ENCODE results near the gene IBTK.
"Not testable (repeated sequence)": the region's sequence is repeated elsewhere in the genome, so short reads cannot be mapped to it uniquely, and the experiment has no call there.

The IBTK gene

DNA sequence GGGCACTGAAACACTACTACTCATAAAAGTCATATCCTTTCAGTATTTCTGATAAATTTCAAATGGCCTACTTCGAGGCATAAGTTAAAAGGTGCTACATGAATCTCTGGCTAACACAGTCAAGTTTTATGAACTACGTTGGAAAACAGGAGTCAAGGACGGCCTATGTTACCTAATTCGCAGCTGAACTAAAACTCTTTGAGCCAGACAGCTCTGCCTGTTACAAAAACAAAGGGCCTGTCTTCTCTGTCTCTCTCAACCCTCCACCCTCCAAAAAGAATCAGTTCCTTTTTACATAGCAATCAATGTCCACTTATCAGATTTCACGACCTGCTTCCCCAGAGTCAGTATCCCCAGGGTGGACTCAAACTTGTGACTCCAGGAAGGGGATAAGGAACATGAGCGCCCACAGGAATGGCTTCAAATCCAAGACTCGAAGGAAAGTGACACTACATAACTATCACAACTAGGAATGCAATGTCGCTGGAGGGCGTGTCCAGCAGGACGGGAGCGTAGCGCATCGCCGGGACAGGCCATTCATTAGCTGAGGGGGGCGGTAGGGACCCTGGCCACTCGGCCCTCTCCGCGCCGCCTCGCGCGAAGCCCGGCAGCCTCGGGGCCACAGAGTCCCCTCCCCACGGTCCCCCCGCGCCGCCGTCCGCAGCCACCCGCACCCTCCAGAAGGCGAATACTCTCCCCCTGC lies 591 bp downstream of the IBTK start:
- DNase-seq, result peak; percentile 24

DNA sequence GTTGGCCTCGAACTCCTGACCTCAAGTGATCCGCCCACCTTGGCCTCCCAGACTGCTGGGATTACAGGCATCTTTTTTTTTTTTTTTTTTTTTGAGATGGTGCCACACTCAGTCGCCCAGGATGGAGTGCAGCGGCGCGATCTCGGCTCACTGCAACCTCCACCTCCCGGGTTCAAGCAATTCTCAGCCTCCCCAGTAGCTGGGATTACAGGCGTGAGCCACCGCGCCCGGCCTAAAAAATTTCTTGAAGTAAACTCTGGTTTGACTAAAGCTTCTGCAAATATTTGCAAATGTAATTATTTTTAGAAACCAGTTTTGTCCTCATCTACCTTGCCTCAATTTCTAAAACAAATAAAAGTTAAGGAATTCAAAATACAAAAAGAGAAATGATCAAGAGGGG lies 1.2 kb downstream of the IBTK start:
- DNase-seq, result no peak

DNA sequence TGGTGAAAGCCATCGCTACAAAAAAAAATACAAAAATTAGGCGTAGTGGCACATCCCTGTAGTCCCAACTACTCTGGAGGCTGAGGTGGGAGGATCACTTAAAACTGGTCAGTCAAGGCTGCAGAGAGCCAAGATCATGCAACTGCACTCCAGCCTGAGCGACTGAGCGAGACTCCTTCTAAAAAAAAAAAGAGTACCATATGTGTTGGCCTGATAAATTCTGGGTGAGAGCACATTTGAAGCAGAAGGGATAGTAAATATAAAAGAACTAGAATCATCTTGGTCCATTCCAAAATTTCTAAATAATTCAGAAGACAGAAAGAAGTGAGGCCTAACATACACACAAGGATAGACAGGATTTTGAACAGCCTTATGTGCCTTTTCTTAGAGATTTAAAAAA lies 2.2 kb downstream of the IBTK start:
- DNase-seq, result no peak

DNA sequence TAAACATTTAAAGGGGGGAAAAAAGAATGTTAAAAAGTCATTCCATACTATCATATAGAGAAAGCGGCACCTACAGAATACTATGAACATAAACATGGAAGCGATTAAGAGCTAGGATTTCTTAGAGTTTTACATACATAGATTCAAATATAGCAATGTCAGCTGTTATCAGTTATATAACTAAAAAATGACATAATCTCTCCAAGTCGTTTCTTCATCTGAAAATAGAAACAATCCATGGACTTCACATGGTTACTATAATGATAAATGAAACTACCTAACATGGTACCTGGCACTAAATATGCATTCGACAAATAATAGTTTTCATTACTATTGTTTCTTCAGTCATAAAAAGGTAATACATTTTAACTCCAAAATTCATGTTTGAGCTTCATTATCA lies 3.7 kb downstream of the IBTK start:
- DNase-seq, result no peak

DNA sequence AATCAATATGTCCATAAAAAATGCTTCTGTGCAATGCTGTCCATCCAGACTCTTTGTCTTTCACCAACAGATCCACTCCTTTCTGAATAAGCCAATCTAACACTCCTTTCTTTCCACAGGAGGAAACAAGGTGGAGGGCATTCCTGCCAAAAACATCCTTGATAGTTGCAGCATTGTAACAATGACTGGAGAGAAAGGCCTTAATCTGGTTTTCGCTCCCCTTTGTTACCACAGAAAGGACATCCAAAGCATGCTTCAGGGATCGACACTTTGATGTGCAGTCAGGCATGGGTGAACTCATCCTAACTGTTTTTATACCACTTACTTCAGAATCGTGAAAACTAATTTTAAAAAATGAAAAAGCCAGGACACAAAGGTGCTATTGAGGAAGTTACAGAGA lies 7.4 kb downstream of the IBTK start:
- DNase-seq, result no peak

DNA sequence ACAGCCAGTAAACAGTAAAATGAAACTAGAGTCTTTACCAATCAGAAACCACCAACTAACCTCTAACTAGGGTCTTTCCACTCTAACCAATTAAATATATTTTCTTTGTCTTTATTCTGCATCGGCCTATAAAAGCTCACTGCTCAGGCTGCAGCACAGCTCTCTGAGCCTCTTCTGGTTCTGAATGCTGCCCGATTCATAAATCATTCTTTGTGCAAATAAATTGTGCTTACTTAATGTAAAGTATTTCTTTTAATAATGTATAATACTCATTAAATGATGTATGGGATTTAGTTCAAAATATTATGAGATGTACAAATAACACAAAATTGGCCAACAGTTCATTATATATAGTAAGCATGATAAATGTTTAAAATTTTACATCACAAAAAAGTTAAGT lies 7.9 kb downstream of the IBTK start:
- no peak for DNase-seq

DNA sequence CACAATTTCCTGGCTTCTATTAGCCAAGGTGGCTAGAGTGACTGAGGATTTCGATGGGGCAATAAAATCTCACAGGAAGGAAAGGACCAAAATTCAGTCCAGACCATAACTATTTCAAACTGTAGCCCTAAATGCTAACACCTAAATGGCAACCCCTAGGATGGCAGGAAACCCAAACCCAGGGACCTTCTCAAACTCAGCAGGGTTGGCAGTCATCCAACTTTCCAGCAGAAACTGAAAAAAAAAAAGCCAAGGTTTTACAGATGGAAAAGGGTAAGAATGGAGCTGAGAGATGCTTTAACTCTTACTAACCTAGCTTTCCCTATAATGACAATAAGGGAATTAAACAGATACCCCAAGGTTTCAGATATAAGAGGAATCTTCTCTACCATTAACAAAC lies 10.5 kb downstream of the IBTK start:
- no peak for DNase-seq

DNA sequence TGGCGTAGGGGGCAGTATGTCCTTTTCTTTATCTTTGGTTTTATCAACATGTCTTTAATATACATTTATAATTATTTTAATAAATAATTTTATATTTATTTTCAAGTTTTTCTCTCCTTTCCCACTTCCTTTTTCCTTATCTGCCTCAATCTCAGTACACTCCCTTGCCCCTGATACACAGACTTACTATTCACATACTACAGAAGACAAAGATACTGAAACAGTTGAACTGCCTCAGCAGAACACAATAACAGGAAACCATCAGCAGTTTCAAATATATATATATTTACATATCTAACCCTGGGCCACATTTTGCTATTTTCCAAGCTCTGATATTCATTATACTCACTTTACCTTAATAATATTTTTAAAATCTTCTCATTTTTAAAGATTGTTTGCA lies 19.8 kb downstream of the IBTK start:
- DNase-seq, result no peak

DNA sequence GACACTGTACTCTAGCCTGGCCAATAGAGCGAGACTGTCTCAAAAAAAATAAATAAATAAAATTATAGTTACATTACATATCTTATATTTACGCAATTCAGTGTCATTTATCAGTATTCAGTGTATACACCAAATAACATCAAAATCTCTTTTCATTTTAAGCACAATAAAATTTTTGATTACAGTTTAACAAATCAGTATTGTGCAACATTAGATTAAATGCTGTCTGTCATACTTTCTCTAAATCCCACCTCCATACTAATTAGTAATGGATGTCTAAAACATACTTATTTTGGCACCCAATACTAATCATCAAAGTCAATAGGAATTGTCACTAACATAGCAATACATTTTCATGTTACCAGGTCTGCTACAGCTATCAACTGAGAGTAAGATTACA lies 27.4 kb downstream of the IBTK start:
- no peak for DNase-seq

DNA sequence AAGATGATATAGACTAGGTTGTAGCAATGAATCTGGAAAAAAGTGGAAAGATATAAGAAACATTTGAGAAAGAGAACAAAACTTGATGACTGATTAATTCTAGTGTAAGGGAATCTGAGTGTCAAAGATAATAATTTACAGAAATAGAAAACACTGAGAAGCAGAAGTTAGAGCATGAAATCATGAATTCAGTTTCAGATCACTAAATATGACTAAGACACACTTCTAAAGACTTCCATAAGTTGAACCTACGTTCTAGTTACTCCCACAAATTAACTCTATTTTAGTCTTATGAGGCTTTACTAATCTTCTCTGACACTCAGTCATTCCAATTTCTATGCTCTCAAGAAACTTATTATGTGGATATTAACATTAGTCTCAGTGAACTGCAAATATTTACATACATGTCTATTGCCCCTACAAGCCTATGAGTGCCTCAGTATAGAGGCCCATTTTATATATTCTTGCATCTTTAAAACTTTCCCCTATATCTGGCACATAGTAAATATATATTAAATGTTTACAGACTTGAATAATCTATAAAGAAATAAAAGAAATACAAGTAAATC lies 30.4 kb downstream of the IBTK start:
- no peak for DNase-seq

DNA sequence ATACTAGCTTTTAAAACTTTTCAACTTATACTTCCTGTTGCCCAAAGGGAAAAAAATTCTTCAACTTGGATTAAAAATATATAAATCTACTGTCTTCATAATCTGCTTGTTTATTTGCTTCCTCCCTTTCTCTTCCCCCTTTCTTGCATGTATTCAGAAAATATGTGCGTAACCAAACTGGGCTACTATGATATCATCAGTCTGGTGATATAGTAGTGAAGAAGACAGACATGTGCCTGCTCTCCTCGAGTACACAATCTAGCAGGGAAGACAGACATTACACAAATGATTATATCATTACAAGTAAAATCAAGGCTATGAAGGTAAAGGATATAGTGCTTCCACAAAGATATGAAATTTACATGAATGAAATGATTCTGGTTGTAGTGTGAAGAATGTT lies 31.0 kb downstream of the IBTK start:
- DNase-seq, result no peak

DNA sequence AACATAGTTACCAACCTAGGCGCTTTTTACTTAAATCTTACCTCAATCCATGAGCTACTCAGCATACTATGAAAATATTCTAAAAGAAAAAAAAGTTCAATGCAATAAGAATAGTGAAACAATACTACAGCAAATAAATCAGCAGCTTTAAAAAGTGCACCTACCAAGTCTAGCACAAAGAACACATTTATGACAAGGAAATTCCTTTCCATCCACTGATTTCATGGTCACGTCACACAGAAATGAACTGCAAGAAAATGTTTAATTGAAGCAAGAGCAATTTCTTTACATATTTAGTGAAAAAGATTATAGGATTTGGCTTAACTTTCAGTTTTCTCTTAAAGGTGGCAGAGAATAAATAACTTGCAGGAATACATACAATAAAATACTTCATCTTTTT lies 36.2 kb downstream of the IBTK start:
- DNase-seq, result no peak

DNA sequence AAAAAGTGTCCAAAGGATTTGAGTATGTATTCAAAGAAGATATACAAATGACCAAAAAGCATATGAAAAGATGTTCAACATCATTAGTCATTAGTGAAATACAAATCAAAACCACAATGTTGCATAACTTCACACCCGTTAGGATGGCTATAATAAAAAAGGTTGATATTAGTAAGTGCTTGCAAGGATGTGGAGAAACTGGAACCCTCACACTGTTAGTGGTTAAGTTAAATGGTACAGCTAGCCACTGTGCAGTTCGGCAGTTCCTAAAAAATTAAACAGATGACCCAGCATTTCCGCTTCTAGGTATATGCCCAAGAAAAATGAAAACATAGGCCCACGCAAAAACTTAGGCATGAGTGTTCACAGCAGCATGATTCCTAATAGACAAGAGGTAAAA lies 38.6 kb downstream of the IBTK start:
- DNase-seq, result no peak

DNA sequence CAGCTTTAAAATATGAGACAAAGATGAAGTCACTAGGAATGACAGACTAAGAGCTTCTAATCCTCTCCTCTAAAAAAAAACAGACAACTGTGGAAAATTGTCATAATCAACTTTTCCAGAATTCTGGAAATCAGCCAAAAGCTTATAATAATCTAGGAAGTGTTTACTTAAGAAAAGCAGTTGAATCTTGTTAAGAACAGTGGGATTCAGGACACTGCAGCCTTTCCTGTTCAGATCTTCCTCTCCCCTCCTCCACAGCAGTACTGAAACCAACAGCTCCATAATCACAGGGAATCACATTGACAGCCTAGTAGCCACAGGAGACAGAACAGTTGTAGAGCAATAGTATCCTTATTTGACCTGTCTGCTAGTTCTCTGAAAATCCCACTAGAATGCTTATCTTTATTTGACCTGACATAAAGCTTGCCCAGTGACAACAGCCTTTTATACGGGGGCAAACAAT lies 41.6 kb downstream of the IBTK start:
- DNase-seq, result no peak

DNA sequence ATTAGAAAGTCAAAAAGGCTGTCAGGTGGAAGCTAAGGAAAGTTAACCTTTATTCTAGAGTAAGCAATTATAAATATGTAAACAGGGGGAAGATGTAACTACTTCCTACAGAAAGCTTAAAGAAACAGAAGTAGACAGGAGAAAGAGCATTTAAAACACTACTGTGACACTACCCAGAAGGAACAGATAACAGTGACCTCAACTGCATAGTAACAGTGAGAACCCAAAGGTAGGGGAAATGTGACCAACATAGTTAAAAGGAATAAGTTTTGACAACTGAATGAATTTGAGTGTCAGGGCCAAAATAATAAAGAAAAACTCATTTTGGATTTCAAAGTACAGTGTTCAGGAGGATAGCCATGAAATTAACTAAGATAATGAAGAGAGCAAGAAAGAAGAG lies 43.5 kb downstream of the IBTK start:
- no peak for DNase-seq

DNA sequence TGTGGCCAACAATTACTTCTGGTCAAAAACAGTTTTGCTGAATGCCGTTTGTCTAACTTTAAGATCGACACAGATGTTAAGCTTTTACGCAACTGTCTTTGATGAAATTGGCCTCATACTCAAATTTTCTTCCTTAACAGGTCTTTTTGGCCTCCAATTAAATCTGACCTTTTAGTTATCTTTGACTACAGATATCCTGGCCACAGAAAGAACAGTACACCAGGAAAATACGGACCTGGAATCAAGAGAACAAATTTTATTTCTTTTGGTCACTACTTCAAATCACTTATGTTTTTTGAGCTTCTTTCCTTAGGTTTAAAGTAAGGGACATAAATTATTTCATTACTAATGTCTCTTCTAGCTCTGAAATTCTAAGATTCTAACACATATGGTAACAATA lies 49.8 kb downstream of the IBTK start:
- DNase-seq, result no peak

DNA sequence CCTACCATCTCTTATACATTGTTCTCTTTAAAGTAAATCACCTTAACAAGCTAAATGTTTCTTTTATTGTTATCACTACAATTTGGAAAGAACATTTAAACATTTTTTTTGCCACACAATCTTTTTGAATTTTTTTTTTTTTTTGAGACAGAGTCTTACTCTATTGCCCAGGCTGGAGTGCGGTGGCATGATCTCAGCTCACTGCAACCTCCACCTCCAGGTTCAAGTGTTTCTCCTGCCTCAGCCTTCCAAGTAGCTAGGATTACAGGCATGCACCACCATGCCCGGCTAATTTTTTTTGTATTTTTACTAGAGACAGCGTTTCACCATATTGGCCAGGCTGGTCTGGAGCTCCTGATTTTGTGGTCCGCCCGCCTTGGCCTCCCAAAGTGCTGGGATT lies 50.3 kb downstream of the IBTK start:
- not testable (repeated sequence) for DNase-seq

DNA sequence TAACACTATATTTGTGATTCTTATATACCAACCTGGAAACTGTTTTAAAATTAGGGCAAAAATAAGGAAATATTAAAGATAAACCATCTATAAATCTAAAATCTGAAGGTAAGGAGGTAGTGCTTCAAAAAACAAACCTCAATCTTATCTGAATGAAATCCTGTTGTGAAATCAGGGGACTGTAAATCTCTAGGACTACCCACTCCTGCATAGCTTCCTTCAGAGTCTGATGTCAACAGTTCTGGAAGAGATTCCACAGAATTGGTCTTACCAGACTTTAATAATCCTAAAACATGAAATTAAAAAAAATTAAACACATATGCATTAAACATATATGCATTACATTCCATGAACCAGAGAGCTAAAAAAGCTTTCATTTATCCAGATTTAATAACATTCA lies 51.4 kb downstream of the IBTK start:
- no peak for DNase-seq

DNA sequence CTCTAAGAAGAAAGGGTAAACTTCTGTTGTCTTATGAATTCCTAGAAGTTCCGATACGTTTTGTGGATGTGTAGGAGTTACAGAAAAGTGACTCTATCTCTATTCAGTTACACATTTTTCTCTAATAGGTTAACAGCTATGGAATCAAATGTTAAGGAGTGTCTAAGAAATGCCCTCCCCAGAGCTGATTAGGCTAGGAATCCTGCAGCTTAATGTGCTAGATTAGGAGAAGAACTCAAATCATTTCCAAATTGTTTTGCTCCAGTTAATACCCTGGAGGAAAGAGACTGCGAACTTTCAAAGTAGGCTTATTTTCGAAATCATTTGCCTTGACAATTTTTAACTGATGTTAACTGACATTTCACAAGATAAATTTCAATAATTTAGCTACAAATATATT lies 51.9 kb downstream of the IBTK start:
- no peak for DNase-seq

DNA sequence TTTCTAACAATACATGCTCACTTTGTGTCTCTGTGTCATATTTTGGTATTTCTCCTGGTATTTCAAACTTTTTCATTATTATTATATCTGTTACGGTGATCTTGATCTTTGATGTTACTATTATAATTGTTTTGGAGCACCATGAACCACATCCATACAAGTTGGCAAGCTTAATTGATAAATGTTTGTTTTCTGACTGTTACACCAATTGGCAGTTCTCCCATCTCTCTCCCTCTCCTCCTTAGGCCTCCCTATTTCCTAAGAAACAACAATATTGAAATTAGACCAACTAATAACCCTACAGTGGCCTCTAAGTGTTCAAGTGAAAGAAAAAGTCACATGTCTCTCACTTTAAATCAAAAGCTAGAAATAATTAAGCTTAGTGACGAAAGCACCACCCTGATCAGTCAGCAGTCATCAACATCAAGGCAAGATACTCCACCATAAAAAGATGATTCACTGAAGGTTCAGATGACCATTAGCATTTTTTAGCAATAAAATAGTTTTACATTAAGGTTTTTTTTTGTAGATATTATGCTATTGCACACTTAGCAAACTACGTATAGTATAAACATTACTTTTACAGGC lies 61.5 kb downstream of the IBTK start:
- DNase-seq, result no peak

DNA sequence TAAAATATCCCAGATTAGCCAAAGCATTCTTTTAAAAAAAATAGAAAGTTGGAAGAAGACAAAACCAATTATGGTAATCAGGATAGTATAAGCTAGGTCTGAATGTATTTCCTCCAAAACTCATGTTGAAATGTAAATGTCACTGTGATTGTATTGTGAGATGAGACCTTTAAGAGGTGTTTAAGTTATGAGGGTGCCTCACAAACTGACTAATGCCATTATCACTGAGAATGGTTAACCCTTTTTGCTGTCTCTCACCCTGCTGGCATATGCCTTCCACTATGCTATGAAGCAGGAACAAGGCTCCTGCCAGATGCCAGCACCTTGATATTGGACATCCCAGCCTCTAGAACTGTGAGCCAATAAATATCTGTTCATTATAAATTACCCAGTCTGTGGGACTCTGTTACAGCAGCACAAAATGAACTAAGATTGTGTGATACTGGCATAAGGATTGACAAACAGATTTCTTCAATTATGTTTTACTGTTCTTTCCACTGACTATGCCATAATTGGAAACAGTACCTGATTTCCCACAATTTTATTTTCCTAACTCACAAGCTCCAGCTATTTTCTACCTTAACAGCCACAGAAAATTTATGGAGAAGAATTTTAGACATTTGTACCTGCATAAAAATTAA lies 63.8 kb downstream of the IBTK start:
- DNase-seq, result no peak

DNA sequence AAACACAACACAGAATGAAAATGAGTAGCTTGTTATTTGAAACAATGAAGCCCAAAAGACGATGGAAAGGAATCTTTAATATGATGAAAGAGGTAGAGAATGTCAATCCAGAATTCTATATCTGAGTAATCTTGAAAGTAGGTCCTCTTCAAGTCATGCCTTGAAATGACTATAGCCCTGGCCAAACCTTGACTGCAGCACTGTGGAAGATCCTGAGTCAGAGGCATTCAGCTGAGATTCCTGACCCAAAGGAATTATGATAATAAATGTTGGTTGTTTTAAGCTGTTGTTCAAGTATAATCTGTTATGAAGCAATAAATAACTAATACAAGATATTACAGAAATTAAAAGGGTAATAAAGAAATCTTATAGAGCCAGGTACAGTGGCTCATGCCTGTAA lies 64.8 kb downstream of the IBTK start:
- DNase-seq, result no peak

DNA sequence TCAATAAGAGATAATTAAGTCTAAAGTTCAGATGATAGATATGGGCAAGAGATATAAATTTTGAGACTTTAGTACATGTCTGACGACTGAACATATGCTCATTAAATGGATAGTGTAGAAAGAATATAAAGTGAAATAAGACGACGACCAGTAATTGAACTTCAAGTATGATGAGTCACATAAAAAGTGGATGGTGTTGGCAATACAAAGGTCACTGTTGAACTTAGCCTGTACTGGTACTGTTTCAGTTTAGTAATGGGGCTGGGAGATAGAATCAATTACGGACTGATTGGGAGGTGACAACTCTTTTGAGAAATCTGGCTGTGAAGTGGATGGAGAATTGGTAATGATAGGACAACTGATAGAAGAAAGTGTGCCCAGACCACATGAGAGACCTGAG lies 68.1 kb downstream of the IBTK start:
- DNase-seq, result no peak

DNA sequence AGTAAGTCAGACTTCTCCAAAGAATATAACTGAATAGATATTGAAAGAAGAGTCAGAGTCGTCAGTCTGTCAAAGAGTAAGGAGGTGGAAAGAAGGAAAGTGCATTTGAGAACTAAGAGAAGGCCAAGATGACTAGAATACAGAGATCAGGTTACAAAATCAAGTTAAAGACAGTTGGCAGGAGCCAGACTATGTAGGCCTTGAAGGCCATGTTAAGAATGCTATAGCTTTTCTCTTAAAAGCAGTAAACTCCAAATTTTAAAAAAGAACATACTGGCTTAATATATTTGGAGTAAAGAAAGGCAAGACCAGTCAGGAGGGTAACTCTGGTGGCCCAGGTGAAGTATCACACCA lies 68.8 kb downstream of the IBTK start:
- DNase-seq, result no peak
